CD14-positive monocyte (primary cell): ENCODE results near the gene CHRNA9. TPM values are rescaled to one million over a fixed set of nuclear protein-coding genes. Genes with fewer than 3 reads are reported as not detected.

ENCODE experiments used
- DNase-seq, 3 donors: peaks; one replicate each; pipeline ENCODE4 v3.0.0-alpha.2; 2011 to 2022
- H2AFZ ChIP-seq: 2 replicates; pipeline ENCODE4 v1.6.0; 2012; ENCODE audit warnings: mild to moderate bottlenecking, low read depth, low read length, inconsistent platforms; ENCODE audit not compliant: insufficient read depth, poor library complexity, severe bottlenecking
- H3K27ac ChIP-seq, 2 donors: 1 replicate in 1 of 2; 2 replicates in 1 of 2; pipeline ENCODE4 v1.5.1; 2012 to 2013; ENCODE audit warnings: low read length in 2 of 2, control low read depth in 1 of 2, inconsistent platforms in 1 of 2, low read depth in 1 of 2, mild to moderate bottlenecking in 1 of 2
- H3K27me3 ChIP-seq, 2 donors: one replicate each; pipeline versions ENCODE4 v1.6.0 to v1.6.1; 2011 to 2013; ENCODE audit warnings: low read length in 2 of 2; ENCODE audit not compliant: control insufficient read depth in 2 of 2, insufficient read depth in 2 of 2
- H3K36me3 ChIP-seq, 2 donors: replicated peaks in 1 of 2; 1 replicate in 1 of 2; 2 replicates in 1 of 2; pipeline versions ENCODE4 v1.5.1 to v1.6.1; 2012 to 2013; ENCODE audit warnings: low read length in 2 of 2, control low read depth in 1 of 2, inconsistent platforms in 1 of 2, mild to moderate bottlenecking in 1 of 2; ENCODE audit not compliant: insufficient read depth in 2 of 2, control insufficient read depth in 1 of 2
- H3K4me1 ChIP-seq, 2 donors: 1 replicate in 1 of 2; 2 replicates in 1 of 2; pipeline versions ENCODE4 v1.5.1 to v1.6.1; 2012 to 2013; ENCODE audit warnings: low read length in 2 of 2, control low read depth in 1 of 2, inconsistent platforms in 1 of 2, mild to moderate bottlenecking in 1 of 2, moderate library complexity in 1 of 2; ENCODE audit not compliant: insufficient read depth in 2 of 2, control insufficient read depth in 1 of 2
- H3K4me2 ChIP-seq: replicated peaks from 2 replicates; pipeline ENCODE3; 2012; ENCODE audit warnings: low read length, moderate library complexity, mild to moderate bottlenecking; ENCODE audit not compliant: poor library complexity, severe bottlenecking; ENCODE audit errors: extremely low read depth
- H3K4me3 ChIP-seq, 3 experiments: fragments of 200-600 bp in 1 of 3; sonication (generic) in 1 of 3; replicated peaks in 1 of 3; 1 replicate in 2 of 3; 2 replicates in 1 of 3; pipeline ENCODE4 v1.5.1; 2011 to 2013; ENCODE audit warnings: low read length in 3 of 3, mild to moderate bottlenecking in 3 of 3, control low read depth in 2 of 3, low read depth in 2 of 3, inconsistent platforms in 1 of 3, moderate library complexity in 1 of 3
- H3K79me2 ChIP-seq: 2 replicates; pipeline ENCODE4 v1.6.0; 2012; ENCODE audit warnings: mild to moderate bottlenecking, control low read depth, inconsistent platforms, low read length, moderate library complexity; ENCODE audit not compliant: insufficient read depth
- H3K9ac ChIP-seq: 2 replicates; pipeline ENCODE4 v1.6.0; 2017; ENCODE audit warnings: low read length, mild to moderate bottlenecking; ENCODE audit not compliant: insufficient read depth, poor library complexity, severe bottlenecking
- H3K9me3 ChIP-seq, 2 donors: replicated peaks in 1 of 2; 1 replicate in 1 of 2; 2 replicates in 1 of 2; pipeline versions ENCODE4 v1.5.1 to v1.6.1; 2012 to 2013; ENCODE audit warnings: low read length in 2 of 2, control low read depth in 1 of 2; ENCODE audit not compliant: control insufficient read depth in 1 of 2, insufficient read depth in 1 of 2
- H4K20me1 ChIP-seq: 2 replicates; pipeline ENCODE4 v1.6.0; 2012; ENCODE audit warnings: mild to moderate bottlenecking, low read length, control low read depth, moderate library complexity; ENCODE audit not compliant: insufficient read depth
- H3K27ac Mint-ChIP-seq, 7 donors: one replicate each; pipeline ENCODE4 v1.8.0; 2020; ENCODE audit warnings: mild to moderate bottlenecking in 7 of 7, mixed read lengths in 7 of 7, moderate library complexity in 6 of 7, inconsistent platforms in 2 of 7
- H3K27me3 Mint-ChIP-seq, 3 donors: one replicate each; pipeline ENCODE4 v1.8.0; 2021 to 2022; ENCODE audit warnings: low read depth in 3 of 3, mild to moderate bottlenecking in 3 of 3, mixed read lengths in 3 of 3, moderate library complexity in 3 of 3, inconsistent platforms in 1 of 3
- H3K36me3 Mint-ChIP-seq, 2 donors: one replicate each; pipeline ENCODE4 v1.8.0; 2020; ENCODE audit warnings: mixed read lengths in 2 of 2, inconsistent platforms in 1 of 2, mild to moderate bottlenecking in 1 of 2
- H3K4me1 Mint-ChIP-seq: one replicate; pipeline ENCODE4 v1.8.0; 2020; ENCODE audit warnings: mild to moderate bottlenecking, mixed read lengths
- H3K4me3 Mint-ChIP-seq, 2 donors: one replicate each; pipeline ENCODE4 v1.8.0; 2020; ENCODE audit warnings: mild to moderate bottlenecking in 2 of 2, mixed read lengths in 2 of 2, moderate library complexity in 1 of 2
- H3K9me3 Mint-ChIP-seq, 7 donors: one replicate each; pipeline ENCODE4 v1.8.0; 2020 to 2022; ENCODE audit warnings: mixed read lengths in 7 of 7, mild to moderate bottlenecking in 6 of 7, moderate library complexity in 6 of 7, inconsistent platforms in 2 of 7
- CTCF ChIP-seq: fragments of 200-600 bp; IDR thresholded peaks from one replicate; pipeline ENCODE4 v1.8.0; 2022; ENCODE audit warnings: antibody characterized with exemption, mild to moderate bottlenecking
- WGBS: methylation state at CpG from one replicate; pipeline ENCODE4 v1.1.5; 2013; ENCODE audit warnings: missing lambda C conversion rate; ENCODE audit not compliant: insufficient coverage; 5-methylcytosine and 5-hydroxymethylcytosine counted together
- intact Hi-C, 2 donors: fragments of 100-400 bp; cut with micrococcal nuclease; formaldehyde crosslinking; loops; one replicate each; pipeline versions ENCODE4 v1.15.0 to v1.15.1; 2023
- polyA plus RNA-seq, 3 donors: library from polyadenylated mRNA; depleted of rRNA in 1 of 3; unstranded in 2 of 3; stranded (reverse) in 1 of 3; fragments of 300-500 nt in 2 of 3; fragments of >200 nt in 1 of 3; fragmentation: Illumina TruSeq in 2 of 3; gene quantifications; 1 replicate in 2 of 3; 2 replicates in 1 of 3; pipeline ENCODE4 v1.2.3, GENCODE V29; 2012 to 2021

The CHRNA9 gene
- polyA plus RNA-seq, 3 donors = not detected

DNA sequence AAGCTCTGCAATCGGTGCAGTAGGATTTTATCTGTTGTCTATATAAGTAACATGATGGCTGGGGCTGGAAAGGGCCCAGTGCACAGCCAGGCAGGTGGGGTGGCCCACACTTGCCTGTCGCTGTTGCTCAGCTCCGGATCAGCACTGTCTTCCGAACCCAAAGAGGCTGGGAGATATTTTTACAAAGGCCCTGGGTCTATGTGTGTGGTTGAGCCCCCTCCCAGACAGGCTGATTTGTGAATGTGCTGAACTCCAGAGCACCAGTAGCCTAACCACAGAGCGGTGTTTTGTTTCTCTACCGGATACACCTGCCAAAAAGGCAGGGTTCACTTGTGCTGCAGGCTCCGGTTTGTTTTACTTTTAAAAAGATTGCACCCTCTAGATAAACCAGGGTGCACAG, 33.5 kb upstream of the CHRNA9 start:
- no peak overlapping the region for H3K27ac ChIP-seq
- H4K20me1 ChIP-seq = no peaks in the 10 kb centered on the region
- H3K4me3 Mint-ChIP-seq = no peak overlapping the region
- peak overlapping the region in 2 of 7 donors; percentile 30 to 72 for H3K27ac Mint-ChIP-seq
- H3K4me1 Mint-ChIP-seq = peaks cover 48% of the 10 kb centered on the region
- H3K4me3 ChIP-seq = no peak overlapping the region
- TF ChIP-seq CTCF = no peak
- H3K27me3 ChIP-seq = no peaks in the 10 kb centered on the region
- 2% methylated on average over 6 of the region's 7 CpGs for WGBS
- intact Hi-C loops = loop anchor here in 1 of 2 donors (10.0 kb wide), 1 partner anchor 423 kb away; no protein-coding TSS in a partner anchor
- H3K36me3 ChIP-seq = no peaks in the 10 kb centered on the region
- H3K79me2 ChIP-seq = no peaks in the 10 kb centered on the region
- H3K36me3 Mint-ChIP-seq = peaks cover 2% of the 10 kb centered on the region in 2 donors
- H3K27me3 Mint-ChIP-seq = peaks cover 0 to 6% (median 2%) of the 10 kb centered on the region in 3 donors
- DNase-seq = no peak
- peaks cover 0 to 8% (median 5%) of the 10 kb centered on the region in 7 donors for H3K9me3 Mint-ChIP-seq
- no peak overlapping the region for H3K4me2 ChIP-seq
- no peak overlapping the region for H2AFZ ChIP-seq
- H3K4me1 ChIP-seq = peaks cover 41 to 46% of the 10 kb centered on the region in 2 donors
- H3K9ac ChIP-seq = no peak overlapping the region
- no peaks in the 10 kb centered on the region for H3K9me3 ChIP-seq

GRCh38 chr4:40303751-40304150, 31.4 kb upstream of the CHRNA9 start:
- peaks cover 0 to 6% (median 2%) of the 10 kb centered on the region in 3 donors for H3K27me3 Mint-ChIP-seq
- H3K4me3 Mint-ChIP-seq = no peak overlapping the region
- no peak overlapping the region for H3K9ac ChIP-seq
- peaks cover 50% of the 10 kb centered on the region for H3K4me1 Mint-ChIP-seq
- DNase-seq = no peak
- no peaks in the 10 kb centered on the region for H3K79me2 ChIP-seq
- no peak overlapping the region for H3K27ac Mint-ChIP-seq
- no peak overlapping the region for H3K4me3 ChIP-seq
- no peak overlapping the region for H3K4me2 ChIP-seq
- H3K27me3 ChIP-seq = no peaks in the 10 kb centered on the region
- no peaks in the 10 kb centered on the region for H4K20me1 ChIP-seq
- intact Hi-C loops = loop anchor here in 1 of 2 donors (10.0 kb wide), 1 partner anchor 421 kb away; no protein-coding TSS in a partner anchor
- H3K4me1 ChIP-seq = peaks cover 42 to 46% of the 10 kb centered on the region in 2 donors
- no peak overlapping the region for H2AFZ ChIP-seq
- no peaks in the 10 kb centered on the region for H3K36me3 ChIP-seq
- H3K9me3 Mint-ChIP-seq = peaks cover 0 to 6% (median 0%) of the 10 kb centered on the region in 7 donors
- H3K27ac ChIP-seq = no peak overlapping the region
- peaks cover 2% of the 10 kb centered on the region in 2 donors for H3K36me3 Mint-ChIP-seq
- H3K9me3 ChIP-seq = no peaks in the 10 kb centered on the region
- no peak for TF ChIP-seq CTCF
- 100% methylated on average over 2 of the region's 2 CpGs for WGBS
